Astrocyte of the spinal cord (primary cell): ENCODE measurements around the gene OR10G3.

Experiments
- DNase-seq: peaks from one replicate; pipeline ENCODE4 v3.0.0; 2011; ENCODE audit warnings: low read depth, low spot score
- H3K4me3 ChIP-seq: 2 replicates; pipeline ENCODE4 v1.5.1; 2011; ENCODE audit warnings: low read depth, mild to moderate bottlenecking, low read length, moderate library complexity
- CTCF ChIP-seq: IDR thresholded peaks from 2 replicates; pipeline ENCODE4 v1.5.1; 2012; ENCODE audit warnings: low read depth, mild to moderate bottlenecking, low read length, inconsistent platforms
- in situ Hi-C: cut with HindIII; loops from 2 replicates; pipeline ENCODE4 v1.10.0; 2017; ENCODE audit warnings: low sequenced_read_pairs

The OR10G3 gene

GRCh38 chr14:21543963-21544362, 35.9 kb downstream of the OR10G3 start:
- TF ChIP-seq CTCF, result no peak
- no peak overlapping the region for H3K4me3 ChIP-seq

GRCh38 chr14:21543521-21543960, 36.3 kb downstream of the OR10G3 start:
- in situ Hi-C loops, result no loop called here
- DNase-seq, result no peak
- TF ChIP-seq CTCF, result no peak
- no peak overlapping the region for H3K4me3 ChIP-seq

More at GRCh38 chr14:21543963-21544362, 35.9 kb downstream of the OR10G3 start:
- in situ Hi-C loops, result no loop called here
- no peak for DNase-seq

- no peak overlapping the region for H3K4me3 ChIP-seq
- no peak for DNase-seq
- TF ChIP-seq CTCF, result no peak
- in situ Hi-C loops, result no loop called here
Observed at GRCh38 chr14:21541413-21542074, 38.3 kb downstream of the OR10G3 start.

- H3K4me3 ChIP-seq, result no peak overlapping the region
- in situ Hi-C loops, result no loop called here
- no peak for TF ChIP-seq CTCF
- no peak for DNase-seq
Observed at GRCh38 chr14:21539189-21539940, 40.5 kb downstream of the OR10G3 start.

GRCh38 chr14:21537090-21537424, 42.8 kb downstream of the OR10G3 start:
- no peak for DNase-seq
- in situ Hi-C loops, result no loop called here
- no peak for TF ChIP-seq CTCF
- no peak overlapping the region for H3K4me3 ChIP-seq

GRCh38 chr14:21536418-21537089, 43.3 kb downstream of the OR10G3 start:
- H3K4me3 ChIP-seq, result no peak overlapping the region
- in situ Hi-C loops, result no loop called here
- DNase-seq, result no peak
- TF ChIP-seq CTCF, result no peak
